Spleen (tissue), 11 donors: ENCODE results near the gene ZNF367. TPM values are rescaled to one million over a fixed set of nuclear protein-coding genes. Genes with fewer than 3 reads are reported as not detected.

ENCODE experiments used
- DNase-seq: peaks from one replicate; pipeline ENCODE4 v3.0.0-alpha.2; 2020
- H3K27ac ChIP-seq, 8 donors: fragments of 200-600 bp; sonication (generic) in 7 of 8; 1 replicate in 4 of 8; 2 replicates in 4 of 8; pipeline versions ENCODE4 v1.5.0 to v1.8.0; 2016 to 2021; ENCODE audit warnings: inconsistent platforms in 4 of 8, mild to moderate bottlenecking in 4 of 8, moderate library complexity in 1 of 8
- H3K27me3 ChIP-seq, 7 donors: fragments of 200-600 bp; sonication (generic) in 6 of 7; replicated peaks in 1 of 7; 1 replicate in 4 of 7; 2 replicates in 3 of 7; pipeline versions ENCODE4 v1.5.0 to v1.8.0; 2016 to 2021; ENCODE audit warnings: inconsistent platforms in 3 of 7, mild to moderate bottlenecking in 1 of 7
- H3K36me3 ChIP-seq, 6 donors: fragments of 200-600 bp; sonication (generic) in 5 of 6; 1 replicate in 4 of 6; 2 replicates in 2 of 6; pipeline versions ENCODE4 v1.5.0 to v1.8.0; 2016 to 2021; ENCODE audit warnings: inconsistent platforms in 2 of 6
- H3K4me1 ChIP-seq, 6 donors: fragments of 200-600 bp; sonication (generic) in 5 of 6; 1 replicate in 3 of 6; 2 replicates in 3 of 6; pipeline versions ENCODE4 v1.5.0 to v1.8.0; 2016 to 2021; ENCODE audit warnings: inconsistent platforms in 3 of 6
- H3K4me3 ChIP-seq, 8 donors: fragments of 200-600 bp; sonication (generic) in 7 of 8; 1 replicate in 4 of 8; 2 replicates in 4 of 8; pipeline versions ENCODE4 v1.5.0 to v1.8.0; 2016 to 2021; ENCODE audit warnings: inconsistent platforms in 4 of 8, mild to moderate bottlenecking in 4 of 8, moderate library complexity in 2 of 8
- H3K9me3 ChIP-seq, 8 donors: fragments of 200-600 bp; sonication (generic) in 7 of 8; 1 replicate in 4 of 8; 2 replicates in 4 of 8; pipeline versions ENCODE4 v1.5.0 to v1.8.0; 2016 to 2021; ENCODE audit warnings: inconsistent platforms in 4 of 8
- POLR2A ChIP-seq, 3 donors: fragments of 450-650 bp; IDR thresholded peaks; one replicate each; pipeline ENCODE4 v1.5.1; 2017; ENCODE audit warnings: antibody characterized with exemption in 3 of 3, mild to moderate bottlenecking in 1 of 3
- POLR2AphosphoS5 ChIP-seq, 3 donors: sonication (generic); formaldehyde crosslinking; IDR thresholded peaks; one replicate each; pipeline ENCODE4 v1.5.1; 2017; ENCODE audit warnings: antibody characterized with exemption in 3 of 3
- WGBS, 5 donors: extraction: QIAGEN DNeasy Blood & Tissue Kit in 3 of 5; methylation state at CpG; one replicate each; pipeline versions ENCODE4 v1.1.5 to v1.1.7; 2013 to 2018; 5-methylcytosine and 5-hydroxymethylcytosine counted together
- intact Hi-C: fragments of 100-400 bp; cut with DNase I; formaldehyde crosslinking; loops from one replicate; pipeline ENCODE4 v1.15.0; 2023; ENCODE audit warnings: low total_unique reads
- polyA plus RNA-seq, 3 donors: library from polyadenylated mRNA; stranded (reverse); fragments of 200-250 nt; gene quantifications; one replicate each; pipeline ENCODE4 v1.2.1, GENCODE V29; 2013
- total RNA-seq, 7 donors: library from RNA; depleted of rRNA in 3 of 7; stranded (reverse); fragments of >200 nt in 3 of 7; fragmentation: NEBNext Ultra II Directional in 4 of 7; extraction: Animal tissue kit (Norgen Biotek cat#: 25700) in 4 of 7; gene quantifications; one replicate each; pipeline versions ENCODE4 v1.1.0 to v1.2.1, GENCODE V29; 2016 to 2021
- TF ChIP-seq, protein P1 (sequence below), 11 experiments: fragments of 200-600 bp in 7 of 11; fragments of 450-650 bp in 4 of 11; sonication (generic) in 4 of 11; IDR thresholded peaks in 8 of 11; conservative IDR thresholded peaks in 3 of 11; 1 replicate in 7 of 11; 2 replicates in 4 of 11; pipeline versions ENCODE4 v1.4.0 to v1.8.0; 2016 to 2021; ENCODE audit warnings: antibody characterized with exemption in 11 of 11, inconsistent platforms in 4 of 11, mild to moderate bottlenecking in 1 of 11
- donor health status: healthy with polysubstance abuse.
- donor health status: DM: no; HTN: no; CAD: no; lungs with moderate emphysema.
- donor health status: DM: no; HTN: no; CAD: no.
- donor health status: Bipolar disorder and iron deficiency.
- donor health status: healthy.
- donor health status: DM: no; HTN: no; CAD: no.
- donor health status: DM: yes; HTN: yes; CAD: no.

The ZNF367 gene
- total and polyA plus RNA-seq, 10 donors, result 0.93 to 3.7 (median 1.9) TPM

- no peak for DNase-seq
- intact Hi-C loops, result no loop called here
- TF ChIP-seq POLR2AphosphoS5 (IDR thresholded peaks at IDR 0.05) (no peak), POLR2A (IDR thresholded peaks at IDR 0.05) (no peak)
- TF ChIP-seq, protein P1, sequence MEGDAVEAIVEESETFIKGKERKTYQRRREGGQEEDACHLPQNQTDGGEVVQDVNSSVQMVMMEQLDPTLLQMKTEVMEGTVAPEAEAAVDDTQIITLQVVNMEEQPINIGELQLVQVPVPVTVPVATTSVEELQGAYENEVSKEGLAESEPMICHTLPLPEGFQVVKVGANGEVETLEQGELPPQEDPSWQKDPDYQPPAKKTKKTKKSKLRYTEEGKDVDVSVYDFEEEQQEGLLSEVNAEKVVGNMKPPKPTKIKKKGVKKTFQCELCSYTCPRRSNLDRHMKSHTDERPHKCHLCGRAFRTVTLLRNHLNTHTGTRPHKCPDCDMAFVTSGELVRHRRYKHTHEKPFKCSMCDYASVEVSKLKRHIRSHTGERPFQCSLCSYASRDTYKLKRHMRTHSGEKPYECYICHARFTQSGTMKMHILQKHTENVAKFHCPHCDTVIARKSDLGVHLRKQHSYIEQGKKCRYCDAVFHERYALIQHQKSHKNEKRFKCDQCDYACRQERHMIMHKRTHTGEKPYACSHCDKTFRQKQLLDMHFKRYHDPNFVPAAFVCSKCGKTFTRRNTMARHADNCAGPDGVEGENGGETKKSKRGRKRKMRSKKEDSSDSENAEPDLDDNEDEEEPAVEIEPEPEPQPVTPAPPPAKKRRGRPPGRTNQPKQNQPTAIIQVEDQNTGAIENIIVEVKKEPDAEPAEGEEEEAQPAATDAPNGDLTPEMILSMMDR (IDR thresholded peaks at IDR 0.05 in 8 of 11, conservative IDR thresholded peaks at IDR 0.05 in 3 of 11), result no peak
- WGBS, 5 donors, result 86 to 94% (median 89%) methylated on average over 8 of the region's 8 CpGs
- Histone ChIP-seq H3K27ac (peak overlapping the region in 4 of 8 donors; percentile 71 to 84 (median 72)), H3K27me3 (no peaks in the 10 kb centered on the region), H3K4me1 (peaks cover 5 to 60% (median 35%) of the 10 kb centered on the region in 6 donors), H3K4me3 (no peak overlapping the region), H3K9me3 (no peaks in the 10 kb centered on the region), H3K36me3 (no peaks in the 10 kb centered on the region)
Measured at GRCh38 chr9:96412174-96412913, 5.8 kb downstream of the ZNF367 start.

- TF ChIP-seq POLR2A (IDR thresholded peaks at IDR 0.05) (no peak), POLR2AphosphoS5 (IDR thresholded peaks at IDR 0.05) (no peak)
- TF ChIP-seq, protein P1 (IDR thresholded peaks at IDR 0.05 in 8 of 11, conservative IDR thresholded peaks at IDR 0.05 in 3 of 11), result no peak
- DNase-seq, result no peak
- Histone ChIP-seq H3K4me3 (no peak overlapping the region), H3K4me1 (peaks cover 0 to 52% (median 27%) of the 10 kb centered on the region in 6 donors), H3K36me3 (no peaks in the 10 kb centered on the region), H3K27me3 (no peaks in the 10 kb centered on the region), H3K9me3 (no peaks in the 10 kb centered on the region), H3K27ac (no peak overlapping the region)
- intact Hi-C loops, result no loop called here
- WGBS, 5 donors, result 87 to 93% (median 92%) methylated on average over 5 of the region's 5 CpGs
Measured at GRCh38 chr9:96411129-96411838, 6.9 kb downstream of the ZNF367 start.

DNA sequence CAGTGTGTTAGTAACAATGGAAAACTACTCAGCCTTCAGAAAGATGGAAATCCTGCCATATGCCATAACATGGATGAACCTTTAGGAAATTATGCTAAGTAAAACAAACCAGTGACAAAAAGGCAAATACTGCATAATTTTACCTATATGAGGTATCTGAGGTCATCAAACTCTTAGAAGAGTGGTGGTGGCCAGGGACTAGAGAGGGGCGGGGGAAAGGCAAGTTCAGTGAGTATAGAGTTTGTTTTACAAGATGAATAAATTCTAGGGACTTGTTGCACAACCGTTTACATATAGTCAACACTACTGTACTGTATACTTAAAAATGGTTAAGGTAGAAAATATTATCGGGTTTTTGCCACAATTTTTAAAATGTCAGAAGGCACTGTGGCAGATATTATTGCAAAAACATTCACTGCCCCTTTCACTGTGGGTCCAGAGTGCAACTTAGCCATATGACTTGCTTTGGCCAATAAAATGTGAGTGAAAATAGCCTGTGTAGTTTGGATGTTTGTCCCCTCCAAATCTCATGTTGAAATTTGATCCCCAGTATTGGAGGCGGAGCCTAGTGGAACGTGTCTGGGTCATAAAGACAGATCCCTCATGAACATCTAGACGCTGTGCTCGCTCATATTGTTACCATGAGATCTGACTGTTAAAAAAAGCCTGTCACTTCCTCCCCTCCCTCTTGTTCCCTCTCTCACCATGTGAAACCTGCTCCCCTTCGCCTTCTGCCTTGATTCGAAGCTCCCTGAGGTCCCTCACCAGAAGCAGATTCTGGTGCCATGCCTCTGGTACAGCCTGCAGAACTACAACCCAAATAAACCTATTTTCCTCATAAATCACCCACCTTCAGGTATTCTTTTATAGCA is 9.5 kb downstream of the ZNF367 start:
- intact Hi-C loops, result no loop called here
- WGBS, 5 donors, result 74 to 80% (median 77%) methylated on average over 9 of the region's 9 CpGs
- H3K27ac ChIP-seq, result no peak overlapping the region
- H3K27me3 ChIP-seq, result no peaks in the 10 kb centered on the region
- DNase-seq, result no peak
- peaks cover 0 to 31% (median 11%) of the 10 kb centered on the region in 6 donors for H3K4me1 ChIP-seq
- H3K36me3 ChIP-seq, result no peaks in the 10 kb centered on the region
- no peaks in the 10 kb centered on the region for H3K9me3 ChIP-seq
- H3K4me3 ChIP-seq, result no peak overlapping the region
- TF ChIP-seq POLR2AphosphoS5 (IDR thresholded peaks at IDR 0.05), result no peak
- TF ChIP-seq, protein P1 (IDR thresholded peaks at IDR 0.05 in 8 of 11, conservative IDR thresholded peaks at IDR 0.05 in 3 of 11), result no peak
- no peak for TF ChIP-seq POLR2A (IDR thresholded peaks at IDR 0.05)
